Measurements from ENCODE around the gene C2CD2L. TPM values are rescaled to one million over a fixed set of nuclear protein-coding genes. Genes with fewer than 3 reads are reported as not detected.

The C2CD2L gene
- total and polyA plus RNA-seq, 2 donors (not counting 1 experiment from before 2014, with no cell fraction given), result 3.0 TPM

DNA sequence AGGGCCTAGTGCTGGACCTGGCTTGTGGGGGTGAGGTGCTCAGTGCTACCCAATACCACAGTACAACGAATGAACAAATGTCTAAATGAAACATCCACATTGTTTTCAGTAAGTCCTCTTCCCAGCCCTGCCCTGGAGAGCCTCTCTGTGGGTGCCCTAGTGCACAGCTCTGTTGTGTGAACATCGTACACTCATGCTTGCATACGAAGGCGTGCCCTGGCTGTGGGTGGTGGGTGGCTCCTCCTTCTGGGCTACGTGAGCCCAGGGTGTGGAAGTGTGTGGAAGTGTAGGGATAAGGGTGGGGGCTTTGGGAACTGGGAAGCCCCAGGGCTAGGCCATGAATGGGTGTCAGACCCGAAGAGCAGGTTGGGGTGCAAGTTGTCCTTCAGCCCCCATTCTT is 60.8 kb downstream of the C2CD2L start:
- Histone ChIP-seq H3K4me1 (ENCODE audit: control insufficient read depth, extremely low read depth, insufficient read depth, low read length) (peaks cover 2% of the 10 kb centered on the region), H3K27me3 (ENCODE audit: control insufficient read depth, insufficient read depth, low read length) (peaks cover 4% of the 10 kb centered on the region), H3K4me2 (ENCODE audit: extremely low read depth, insufficient read depth, low read length) (no peak overlapping the region), H2AFZ (ENCODE audit: low read length) (no peak overlapping the region), H3K27ac (ENCODE audit: insufficient read depth, low read length) (peak overlapping the region; percentile 81), H3K36me3 (ENCODE audit: control insufficient read depth, insufficient read depth, low read length) (no peaks in the 10 kb centered on the region), H4K20me1 (ENCODE audit: control insufficient read depth, extremely low read depth, insufficient read depth, low read length) (no peaks in the 10 kb centered on the region), H3K9me3 (ENCODE audit: control insufficient read depth, insufficient read depth, low read depth, low read length) (no peaks in the 10 kb centered on the region), H3K4me3 (replicated peaks in 1 of 4; ENCODE audit: control extremely low read depth in 1 of 4, insufficient read depth in 1 of 4, low read depth in 3 of 4, low read length in 4 of 4) (no peak overlapping the region), H3K9ac (ENCODE audit: insufficient read depth, low read length) (no peak overlapping the region), H3K79me2 (ENCODE audit: control insufficient read depth, insufficient read depth, low read length) (no peaks in the 10 kb centered on the region)
- TF ChIP-seq EZH2 (IDR thresholded peaks at IDR 0.05; ENCODE audit: low read length, missing control alignments) (no peak), CTCF (conservative IDR thresholded peaks at IDR 0.05 in 1 of 2, IDR thresholded peaks at IDR 0.05 in 1 of 2; ENCODE audit: low read depth in 1 of 2, low read length in 2 of 2) (no peak)
- DNase-seq (ENCODE audit: low read depth in 2 of 2), result peak in 1 of 2 donors; percentile 11

Other genes with a start within 250 kb of the C2CD2L start
- gene CXCR5, start 223.5 kb upstream of the C2CD2L start, total RNA-seq, result not detected in 2 replicates
- gene CXCR5, start 223.5 kb upstream of the C2CD2L start, polyA plus RNA-seq, result not detected in 2 replicates
- gene BCL9L, start 181.4 kb upstream of the C2CD2L start, total RNA-seq, result 11.0 and 23.1 TPM in 2 replicates
- 7.0 and 11.5 TPM in 2 replicates for gene BCL9L, start 181.4 kb upstream of the C2CD2L start, polyA plus RNA-seq
- not detected in 2 replicates for gene UPK2, start 151.0 kb upstream of the C2CD2L start, total RNA-seq
- gene UPK2, start 151.0 kb upstream of the C2CD2L start, polyA plus RNA-seq, result not detected in 2 replicates
- not detected in 2 replicates for gene FOXR1, start 135.6 kb upstream of the C2CD2L start, total RNA-seq
- gene FOXR1, start 135.6 kb upstream of the C2CD2L start, polyA plus RNA-seq, result not detected in 2 replicates
- 15.2 and 21.5 TPM in 2 replicates for gene CENATAC, start 109.2 kb upstream of the C2CD2L start, total RNA-seq
- gene CENATAC, start 109.2 kb upstream of the C2CD2L start, polyA plus RNA-seq, result 10.1 and 11.0 TPM in 2 replicates
- gene RPS25, start 89.0 kb upstream of the C2CD2L start, total RNA-seq, result 525 and 1,335 TPM in 2 replicates
- gene RPS25, start 89.0 kb upstream of the C2CD2L start, polyA plus RNA-seq, result 2,775 and 2,854 TPM in 2 replicates
- gene TRAPPC4, start 88.6 kb upstream of the C2CD2L start, total RNA-seq, result 60.6 and 74.7 TPM in 2 replicates
- 109 and 207 TPM in 2 replicates for gene TRAPPC4, start 88.6 kb upstream of the C2CD2L start, polyA plus RNA-seq
- 10.0 and 10.1 TPM in 2 replicates for gene SLC37A4, start 76.5 kb upstream of the C2CD2L start, total RNA-seq
- 12.6 and 14.4 TPM in 2 replicates for gene SLC37A4, start 76.5 kb upstream of the C2CD2L start, polyA plus RNA-seq
- 73.7 and 77.3 TPM in 2 replicates for gene HYOU1, start 50.1 kb upstream of the C2CD2L start, total RNA-seq
- 85.6 and 116 TPM in 2 replicates for gene HYOU1, start 50.1 kb upstream of the C2CD2L start, polyA plus RNA-seq
- 26.7 and 34.3 TPM in 2 replicates for gene VPS11, start 39.5 kb upstream of the C2CD2L start, total RNA-seq
- gene VPS11, start 39.5 kb upstream of the C2CD2L start, polyA plus RNA-seq, result 9.1 and 13.7 TPM in 2 replicates
- gene HMBS, start 22.5 kb upstream of the C2CD2L start, total RNA-seq, result 6.9 and 9.4 TPM in 2 replicates
- gene HMBS, start 22.5 kb upstream of the C2CD2L start, polyA plus RNA-seq, result 23.8 and 36.6 TPM in 2 replicates
- gene DPAGT1, start 5.5 kb upstream of the C2CD2L start, total RNA-seq, result 14.5 and 14.6 TPM in 2 replicates
- 44.9 and 53.0 TPM in 2 replicates for gene DPAGT1, start 5.5 kb upstream of the C2CD2L start, polyA plus RNA-seq
- 13.5 and 14.4 TPM in 2 replicates for gene HINFP, start 14.2 kb downstream of the C2CD2L start, total RNA-seq
- gene HINFP, start 14.2 kb downstream of the C2CD2L start, polyA plus RNA-seq, result 12.4 and 13.1 TPM in 2 replicates
- gene ABCG4, start 41.7 kb downstream of the C2CD2L start, total RNA-seq, result under 0.01 and 0.17 TPM in 2 replicates
- 0.05 and 0.12 TPM in 2 replicates for gene ABCG4, start 41.7 kb downstream of the C2CD2L start, polyA plus RNA-seq
- gene NLRX1, start 61.4 kb downstream of the C2CD2L start, total RNA-seq, result 12.8 and 21.3 TPM in 2 replicates
- gene NLRX1, start 61.4 kb downstream of the C2CD2L start, polyA plus RNA-seq, result 5.7 and 6.6 TPM in 2 replicates
- not detected in 2 replicates for gene NHERF4, start 78.1 kb downstream of the C2CD2L start, total RNA-seq
- gene NHERF4, start 78.1 kb downstream of the C2CD2L start, polyA plus RNA-seq, result not detected in 2 replicates
- gene CBL, start 99.0 kb downstream of the C2CD2L start, total RNA-seq, result 6.4 and 12.4 TPM in 2 replicates
- 11.1 and 17.6 TPM in 2 replicates for gene CBL, start 99.0 kb downstream of the C2CD2L start, polyA plus RNA-seq
- gene MCAM, start 209.8 kb downstream of the C2CD2L start, total RNA-seq, result 3.9 and 4.8 TPM in 2 replicates
- gene MCAM, start 209.8 kb downstream of the C2CD2L start, polyA plus RNA-seq, result 8.1 and 26.3 TPM in 2 replicates
- 4.1 and 7.1 TPM in 2 replicates for gene RNF26, start 227.2 kb downstream of the C2CD2L start, total RNA-seq
- 22.9 and 38.0 TPM in 2 replicates for gene RNF26, start 227.2 kb downstream of the C2CD2L start, polyA plus RNA-seq
- gene C1QTNF5, start 233.5 kb downstream of the C2CD2L start, total RNA-seq, result 32.0 and 34.4 TPM in 2 replicates
- gene C1QTNF5, start 233.5 kb downstream of the C2CD2L start, polyA plus RNA-seq, result 13.4 and 13.6 TPM in 2 replicates
- not detected in 2 replicates for gene MFRP, start 239.4 kb downstream of the C2CD2L start, total RNA-seq
- gene MFRP, start 239.4 kb downstream of the C2CD2L start, polyA plus RNA-seq, result not detected in 2 replicates

All from fibroblast of lung (primary cell).